ENCODE measurements around the gene LRRIQ4.
A peak's percentile ranks its signal among the peaks of the same experiment; 100 is the strongest.

LRRIQ4 gene

DNA sequence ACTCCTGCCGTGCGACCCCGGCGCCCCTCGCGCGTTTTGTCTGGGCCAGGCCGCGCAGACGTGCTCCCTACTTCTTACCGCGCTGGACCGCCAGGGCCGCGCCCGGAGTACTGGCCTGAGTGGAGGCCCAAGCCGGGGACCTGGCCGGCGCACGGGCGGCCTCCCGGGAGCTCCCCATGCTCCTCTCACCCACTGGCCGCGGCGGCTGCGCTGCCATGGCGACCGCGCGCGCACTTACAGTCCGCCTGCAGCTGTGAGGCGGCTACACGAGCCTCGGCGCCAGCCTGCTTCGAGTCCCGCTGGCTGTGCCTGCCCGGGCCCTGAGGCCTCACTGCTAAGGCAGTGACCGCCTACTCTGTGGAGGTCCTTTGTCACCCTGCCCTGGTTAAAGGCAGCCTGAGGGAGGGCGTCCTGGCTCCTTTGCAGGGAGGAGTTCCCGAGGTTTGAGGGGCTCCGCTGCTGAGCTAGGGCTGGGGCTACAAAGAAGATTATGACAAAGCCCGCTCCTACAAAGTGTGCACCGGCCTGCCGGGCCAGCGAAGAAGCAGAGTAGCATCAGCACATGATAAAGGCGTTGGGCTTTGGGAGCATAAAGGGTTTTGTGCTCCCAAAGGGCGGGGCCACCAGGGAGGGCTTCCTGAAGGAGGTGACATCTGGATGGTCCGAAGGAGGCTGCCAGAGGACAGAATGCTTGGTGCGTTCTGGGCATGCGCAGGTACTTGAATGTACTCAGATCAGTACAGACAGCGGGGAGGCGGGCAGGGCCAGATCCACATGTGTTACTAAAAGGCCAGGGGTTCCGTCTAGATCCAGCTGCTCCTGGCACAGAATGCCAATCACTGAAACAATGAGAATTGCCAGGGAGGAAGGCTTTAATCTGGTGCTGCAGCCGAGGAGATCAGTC is at the start of gene LRRIQ4, which contains the start of gene LRRC34:
LRRIQ4 (plus strand) TSS at position 539 of the 904 bp plus-strand sequence. CDS start 9,052 bp downstream, outside the sequence.
LRRC34 (minus strand) TSS at position 573 of the 904 bp plus-strand sequence; CDS start at position 217, 356 bp downstream.
- DNase-seq: peak; percentile 57

DNA sequence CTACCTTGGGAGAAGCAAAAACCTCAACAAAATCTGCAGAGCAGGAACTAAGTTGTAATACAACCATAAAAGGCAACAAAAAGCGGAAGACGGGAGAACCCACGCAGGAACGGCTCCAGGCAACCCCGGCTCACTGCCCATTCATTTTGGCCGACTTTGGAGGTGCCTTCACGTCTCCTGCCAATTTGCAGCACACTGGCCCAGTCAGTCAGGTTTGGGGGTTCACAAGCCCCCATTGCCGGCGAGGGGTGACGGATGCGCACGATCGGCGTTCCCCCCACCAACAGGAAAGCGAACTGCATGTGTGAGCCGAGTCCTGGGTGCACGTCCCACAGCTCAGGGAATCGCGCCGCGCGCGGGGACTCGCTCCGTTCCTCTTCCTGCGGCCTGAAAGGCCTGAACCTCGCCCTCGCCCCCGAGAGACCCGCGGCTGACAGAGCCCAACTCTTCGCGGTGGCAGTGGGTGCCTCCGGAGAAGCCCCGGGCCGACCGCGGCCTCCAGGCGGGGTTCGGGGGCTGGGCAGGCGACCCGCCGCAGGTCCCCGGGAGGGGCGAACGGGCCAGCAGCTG is 48.3 kb upstream of the LRRIQ4 start:
- DNase-seq: peak; percentile 62

DNA sequence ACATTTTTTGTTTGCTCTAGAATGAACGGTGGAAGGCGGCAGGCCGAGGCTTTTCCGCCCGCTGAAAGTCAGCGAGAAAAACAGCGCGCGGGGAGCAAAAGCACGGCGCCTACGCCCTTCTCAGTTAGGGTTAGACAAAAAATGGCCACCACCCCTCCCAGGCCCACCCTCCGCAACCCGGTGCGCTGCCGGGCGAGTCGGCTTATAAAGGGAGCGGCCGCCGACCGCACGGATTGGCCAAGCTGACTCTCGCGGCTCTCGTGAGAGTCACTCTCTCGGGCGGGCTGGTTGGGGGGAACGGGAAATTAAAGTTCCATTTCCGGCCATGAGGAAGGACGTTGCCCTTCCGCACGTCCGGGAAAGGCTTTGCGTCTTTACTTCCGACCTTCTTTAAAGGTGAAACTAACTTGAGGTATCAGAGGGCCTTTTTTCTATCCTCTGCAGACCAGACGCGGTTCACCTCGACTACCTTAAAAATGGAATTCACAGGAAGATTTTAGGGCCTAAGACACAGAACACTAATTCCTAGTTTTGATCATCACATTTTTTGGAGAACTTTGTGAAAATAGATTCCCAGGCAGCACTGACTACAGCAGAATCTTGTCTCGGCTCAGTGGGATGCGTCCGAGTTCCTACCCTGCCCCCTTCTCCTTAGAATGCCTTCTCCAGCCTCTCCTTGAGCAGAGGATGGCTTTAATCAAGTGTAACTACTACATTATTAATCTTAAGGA is 47.6 kb upstream of the LRRIQ4 start, which contains the start of gene TERC:
TERC (minus strand) TSS at position 179 of the 731 bp plus-strand sequence.
- peak; percentile 94 for DNase-seq

DNA sequence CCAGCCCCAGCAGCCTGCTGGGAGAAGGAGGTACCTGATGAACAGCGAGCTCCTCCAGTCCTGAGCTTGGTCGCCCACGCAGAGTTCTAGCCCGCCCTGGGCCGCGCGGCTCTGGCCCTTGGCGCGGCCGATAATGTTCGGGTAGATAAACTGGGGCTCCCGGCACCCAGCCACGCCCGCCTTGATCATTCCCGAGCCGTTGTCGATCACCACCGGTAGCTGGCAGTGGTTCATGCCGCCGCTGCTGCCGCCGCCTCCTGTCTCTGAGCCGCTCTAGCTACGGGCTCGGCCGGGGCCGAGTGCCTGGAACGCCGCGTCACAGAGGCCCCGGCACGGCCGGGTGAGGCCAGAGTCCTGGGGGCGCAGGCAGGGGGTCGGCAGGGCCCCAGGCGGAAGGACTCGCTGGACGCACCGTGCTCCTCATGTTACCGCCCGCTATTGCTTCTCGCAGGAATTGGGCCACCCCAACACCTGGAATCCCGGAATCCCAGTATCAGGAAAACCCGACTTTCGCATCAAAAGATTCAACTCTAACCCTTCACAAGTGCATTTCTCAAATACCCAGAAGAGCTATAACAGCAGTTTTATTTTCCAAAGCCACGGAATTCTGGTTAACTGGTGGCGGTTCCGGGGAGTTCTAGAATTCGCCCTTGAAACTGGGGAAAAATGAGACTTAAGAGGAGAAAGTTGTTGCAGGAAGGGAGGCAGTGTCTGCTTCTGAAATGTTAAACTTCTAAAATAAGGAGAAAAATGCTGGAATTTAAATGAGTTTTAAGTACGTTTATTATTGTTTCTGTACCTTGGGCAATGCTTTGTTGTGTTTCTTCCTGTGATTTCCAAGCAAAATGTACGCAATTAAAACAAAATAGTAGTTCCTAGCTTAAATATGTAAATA is 43.1 kb upstream of the LRRIQ4 start, which contains the start of gene ACTRT3:
ACTRT3 (minus strand) TSS at position 275 of the 895 bp plus-strand sequence; CDS start at position 234, 41 bp downstream.
- DNase-seq: peak; percentile 68

DNA sequence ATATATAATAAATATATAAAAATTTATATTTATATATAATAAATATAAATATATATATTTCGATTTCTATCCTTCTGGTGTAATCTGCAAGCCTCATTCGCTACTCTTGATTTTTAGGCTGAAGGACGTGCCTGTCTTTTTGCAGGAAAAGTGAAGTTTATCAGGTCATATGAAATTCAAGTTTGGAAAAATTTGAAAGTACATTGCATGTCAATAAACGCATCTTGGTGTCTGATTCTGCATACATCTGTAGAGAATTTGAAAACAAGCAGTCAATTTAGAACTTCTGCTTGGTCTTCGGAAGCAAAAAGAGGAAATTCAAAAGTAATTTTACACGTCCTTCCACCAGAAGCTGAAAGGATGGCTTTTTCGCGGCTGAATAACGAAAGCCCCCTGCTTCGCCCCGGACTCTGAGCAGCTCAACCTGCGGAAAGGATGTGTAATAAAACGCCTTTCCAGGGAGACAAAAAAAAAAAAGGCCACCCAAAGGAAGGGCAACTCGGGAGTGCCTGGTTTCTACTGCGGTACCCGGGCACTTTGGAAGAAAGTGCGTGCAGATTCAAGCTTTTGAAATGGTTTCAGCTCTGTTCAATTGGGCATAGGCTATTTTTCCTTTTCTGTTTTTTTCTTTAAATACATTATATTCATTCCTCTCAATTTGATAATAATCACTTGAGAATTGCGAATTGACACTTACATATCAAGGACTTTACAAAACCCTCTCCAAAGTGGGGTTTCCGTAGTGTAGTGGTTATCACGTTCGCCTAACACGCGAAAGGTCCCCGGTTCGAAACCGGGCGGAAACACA is 41.0 kb upstream of the LRRIQ4 start:
- peak; percentile 96 for DNase-seq

DNA sequence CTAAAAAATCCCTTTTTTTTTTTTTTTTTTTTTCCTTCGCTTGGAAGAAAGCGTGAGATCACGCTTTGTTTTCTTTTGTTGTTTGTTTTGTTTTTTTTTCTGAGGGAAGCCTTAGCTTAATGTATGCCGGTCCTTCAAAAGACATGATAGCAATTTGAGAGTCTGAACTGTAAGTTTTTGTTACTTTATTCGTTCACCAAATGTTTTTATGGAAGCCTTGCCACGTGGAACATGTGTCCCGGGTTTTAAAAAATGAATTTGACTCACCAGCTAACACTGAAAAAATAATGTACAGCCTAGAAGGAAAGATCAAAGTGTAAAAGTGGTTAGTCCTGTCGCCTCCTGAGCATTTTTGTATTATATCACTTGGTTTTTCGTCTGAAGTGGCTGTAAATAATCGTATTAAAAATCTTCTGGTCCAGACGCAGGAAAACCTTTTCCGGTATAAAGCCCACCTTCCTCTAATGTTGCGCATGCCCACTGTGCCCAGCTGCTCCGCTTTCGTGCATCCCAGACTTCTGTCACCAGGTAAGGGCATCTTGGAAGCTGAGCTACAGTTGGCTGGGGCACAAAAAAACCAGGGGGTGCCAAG is 40.3 kb upstream of the LRRIQ4 start:
- DNase-seq: peak; percentile 96

DNA sequence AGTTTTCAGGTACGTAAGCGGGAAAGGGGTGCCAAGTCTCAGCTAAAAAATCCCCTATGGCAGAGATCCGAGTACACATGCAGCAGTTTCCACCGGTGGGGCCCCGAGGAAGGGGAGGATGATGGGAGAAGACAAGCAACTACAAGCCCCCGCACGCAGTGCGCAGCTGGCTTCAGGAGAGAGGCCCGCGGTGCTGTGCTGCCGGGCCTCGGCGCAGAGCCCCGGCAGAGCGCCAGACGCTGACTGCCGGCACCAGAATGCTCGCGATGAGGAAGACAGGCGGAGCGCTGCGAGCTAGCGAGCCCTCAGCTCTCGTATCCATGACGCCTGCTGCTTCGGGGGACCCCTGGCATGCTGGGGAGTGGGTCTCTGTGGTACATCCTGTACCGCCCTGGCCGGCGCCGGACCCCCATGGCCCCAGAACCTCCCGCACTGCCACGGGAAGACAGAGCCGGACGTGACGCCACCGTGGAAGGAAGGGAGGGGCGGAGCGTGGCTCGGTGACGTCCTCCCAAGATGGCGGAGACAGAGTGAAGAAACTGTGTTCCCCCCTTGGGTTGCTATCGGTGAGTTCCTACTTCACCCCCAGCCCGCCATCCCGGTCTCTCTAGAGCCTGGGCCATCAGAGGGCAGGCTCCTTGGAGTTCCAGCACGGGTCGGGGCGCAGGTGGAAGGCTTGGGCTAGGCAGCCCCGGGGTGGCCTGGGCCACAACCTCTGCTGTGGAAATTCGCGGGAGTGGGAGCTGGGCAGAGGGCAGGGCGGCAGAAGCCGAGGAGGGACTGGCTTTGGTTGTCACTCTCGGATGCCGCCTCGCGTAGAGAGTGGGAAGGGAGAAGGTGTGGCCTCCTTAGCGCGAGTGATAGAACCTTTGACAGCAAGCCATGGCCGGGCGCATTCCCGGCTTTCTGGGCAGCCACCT is 39.5 kb upstream of the LRRIQ4 start, which contains the start of gene MYNN:
MYNN (plus strand) TSS at position 500 of the 920 bp plus-strand sequence. CDS start 900 bp downstream, outside the sequence.
- peak; percentile 79 for DNase-seq

DNA sequence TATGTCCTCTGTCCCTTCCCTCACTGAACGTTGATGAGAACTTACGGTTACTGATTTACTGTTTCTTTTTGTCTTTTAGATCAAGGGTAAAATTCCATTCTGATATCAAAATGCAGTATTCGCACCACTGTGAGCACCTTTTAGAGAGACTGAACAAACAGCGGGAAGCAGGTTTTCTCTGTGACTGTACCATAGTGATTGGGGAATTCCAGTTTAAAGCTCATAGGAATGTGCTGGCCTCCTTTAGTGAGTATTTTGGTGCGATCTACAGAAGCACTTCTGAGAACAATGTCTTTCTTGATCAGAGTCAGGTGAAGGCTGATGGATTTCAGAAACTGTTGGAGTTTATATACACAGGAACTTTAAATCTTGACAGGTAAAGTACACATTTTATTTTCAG is 38.5 kb upstream of the LRRIQ4 start:
- DNase-seq: no peak

DNA sequence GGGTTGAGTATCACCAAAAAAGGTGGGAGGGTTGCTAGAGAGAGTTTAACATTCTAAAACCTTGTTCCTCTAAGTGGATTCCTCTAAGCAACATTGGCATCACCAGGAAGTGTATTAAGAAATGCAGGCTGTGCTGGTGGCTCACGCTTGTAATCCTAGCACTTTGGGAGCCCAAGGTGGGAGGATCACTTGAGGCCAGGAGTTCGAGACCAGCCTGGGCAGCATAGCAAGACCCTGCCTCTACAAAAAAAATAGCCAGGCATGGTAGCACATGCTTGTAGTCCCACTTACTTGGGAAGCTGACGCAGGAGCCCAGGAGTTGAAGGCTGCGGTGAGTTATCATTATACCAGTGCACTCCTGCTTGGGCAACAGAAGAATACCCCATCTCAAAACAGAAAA is 34.8 kb upstream of the LRRIQ4 start:
- no peak for DNase-seq

DNA sequence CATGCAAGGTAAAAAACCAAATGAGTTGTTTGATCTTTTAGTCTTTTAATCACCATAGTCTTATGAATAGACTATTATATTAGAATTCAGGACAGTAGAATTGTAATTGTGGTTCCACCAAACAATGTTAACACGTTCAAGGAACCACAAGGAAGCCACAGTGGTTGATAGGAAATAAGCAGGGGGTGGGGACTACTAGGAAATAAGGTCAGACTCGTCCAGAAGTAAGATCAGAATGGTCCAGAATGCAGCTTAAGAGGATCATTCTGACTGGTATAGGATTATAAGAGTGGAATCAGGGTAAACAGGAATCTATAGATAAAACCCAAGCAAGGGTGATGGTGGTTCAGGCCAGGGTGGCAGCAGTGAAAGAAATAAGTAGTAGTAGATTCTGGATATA is 31.9 kb upstream of the LRRIQ4 start:
- DNase-seq: no peak

DNA sequence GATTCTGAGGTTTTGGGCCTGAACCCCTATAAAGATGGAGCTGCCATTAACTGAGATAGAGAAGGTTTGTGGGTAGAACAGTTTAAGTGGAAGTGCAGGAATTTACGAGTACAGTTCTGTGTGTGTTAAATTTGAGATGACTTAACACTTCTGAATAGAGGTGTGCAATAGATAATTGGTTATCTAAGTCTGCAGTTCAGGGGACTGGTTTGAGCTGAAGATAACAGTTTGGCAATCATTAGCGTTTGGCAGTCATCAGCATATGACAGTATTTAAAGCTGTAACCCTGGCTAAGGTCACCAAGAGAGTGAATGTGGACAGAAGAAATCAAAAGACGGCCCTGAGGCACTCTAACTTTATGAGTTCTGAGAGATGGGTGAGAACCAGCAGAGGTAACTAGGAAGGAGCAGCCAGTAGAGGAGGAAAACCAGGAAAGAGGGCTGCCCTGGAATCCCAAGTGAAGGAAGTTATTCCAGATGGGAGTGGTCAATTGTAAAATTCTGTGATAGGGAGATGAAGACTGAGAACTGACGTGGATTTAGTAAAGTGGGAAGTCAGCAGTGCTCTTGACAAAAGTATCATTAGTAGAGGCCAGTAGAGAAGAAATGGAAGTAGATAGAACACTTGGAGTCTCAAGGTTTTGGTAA is 31.3 kb upstream of the LRRIQ4 start:
- no peak for DNase-seq

DNA sequence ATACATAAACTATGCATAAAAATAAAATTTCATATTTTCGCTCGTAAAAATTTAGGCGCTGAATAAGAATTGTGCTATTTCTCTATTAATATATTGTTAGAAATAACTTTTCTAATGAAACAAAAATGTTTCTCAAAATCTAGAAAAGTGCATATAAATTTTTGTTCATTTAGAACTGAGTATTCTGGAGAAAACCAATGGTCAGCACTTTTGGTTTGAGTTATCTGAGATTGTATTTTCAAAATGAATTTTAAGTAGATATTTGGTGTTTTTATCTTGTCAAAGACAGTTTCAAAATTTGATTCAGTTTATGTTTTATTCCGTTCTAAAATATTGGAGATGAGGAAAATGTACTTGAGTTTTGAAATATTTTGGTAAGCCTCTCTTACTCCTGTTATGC is 25.6 kb upstream of the LRRIQ4 start:
- DNase-seq: no peak

DNA sequence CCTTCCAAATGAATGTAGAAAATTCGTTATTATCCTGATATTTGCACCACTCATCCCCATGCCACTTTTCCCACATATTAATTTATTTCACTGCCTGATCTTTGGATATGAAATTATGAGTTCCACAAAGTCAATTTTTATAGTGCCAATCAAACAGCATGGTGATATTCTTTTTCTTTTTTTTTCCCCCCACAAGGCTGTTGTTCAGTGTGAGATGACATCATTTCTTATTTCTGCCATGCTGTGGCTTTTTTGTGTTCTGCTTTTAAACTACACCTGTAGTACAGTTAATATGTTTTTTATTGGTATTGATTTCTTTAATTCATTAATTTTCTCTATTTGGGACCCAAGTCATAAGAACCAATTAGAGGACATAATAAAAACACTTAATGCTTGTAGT is 24.9 kb upstream of the LRRIQ4 start:
- DNase-seq: no peak

DNA sequence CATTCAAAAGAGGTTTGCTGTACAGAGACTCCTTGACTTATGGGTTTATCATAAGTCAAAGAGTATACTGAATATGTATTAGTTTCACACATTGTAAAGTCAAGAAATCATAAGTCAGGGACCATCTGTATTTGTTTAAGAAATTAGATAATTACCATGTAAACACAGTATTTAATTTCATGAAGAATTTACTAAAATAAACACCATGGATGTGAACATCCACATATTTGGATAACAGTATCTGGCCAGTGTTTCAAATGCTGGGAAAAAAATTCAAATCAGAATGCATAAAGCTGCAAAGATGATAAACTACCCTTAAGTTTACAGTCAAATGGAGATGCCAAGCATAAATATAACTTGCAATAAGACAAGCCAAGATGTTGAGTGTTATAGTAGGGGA is 22.5 kb upstream of the LRRIQ4 start:
- no peak for DNase-seq

DNA sequence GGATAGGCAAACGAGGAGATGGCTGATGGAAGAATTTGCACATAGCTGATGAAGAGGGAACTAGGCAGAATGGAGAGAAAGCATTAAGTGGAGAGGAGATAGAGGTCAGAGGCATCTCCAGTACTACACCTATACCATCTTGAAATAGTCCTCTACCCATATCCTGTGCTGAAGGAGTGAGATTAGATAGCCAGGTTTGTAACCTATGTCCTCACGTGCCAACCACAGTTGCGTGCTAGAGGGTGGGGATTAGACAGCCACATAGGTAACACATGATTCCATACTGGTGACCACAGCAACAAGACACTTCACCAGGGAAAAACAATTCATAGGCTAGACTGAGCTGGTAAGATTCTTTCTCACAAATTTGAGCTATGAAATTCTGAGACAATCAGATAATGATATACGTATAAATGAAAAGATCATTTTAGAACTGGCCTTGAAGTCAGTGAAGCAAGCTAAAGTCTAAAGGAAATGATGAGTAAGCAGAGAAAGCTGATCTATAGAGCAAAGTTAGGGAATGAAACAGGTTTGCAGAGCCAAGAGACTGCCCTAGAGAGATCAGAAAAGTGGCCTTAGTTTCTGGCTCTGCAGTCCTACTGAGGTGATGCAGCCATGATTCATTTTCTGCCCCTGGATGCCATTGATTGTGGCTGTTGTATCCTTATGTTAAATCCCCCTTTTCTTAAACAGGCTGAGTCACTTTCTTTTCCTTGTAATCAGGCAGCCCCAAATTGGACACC is 21.8 kb upstream of the LRRIQ4 start:
- no peak for DNase-seq

DNA sequence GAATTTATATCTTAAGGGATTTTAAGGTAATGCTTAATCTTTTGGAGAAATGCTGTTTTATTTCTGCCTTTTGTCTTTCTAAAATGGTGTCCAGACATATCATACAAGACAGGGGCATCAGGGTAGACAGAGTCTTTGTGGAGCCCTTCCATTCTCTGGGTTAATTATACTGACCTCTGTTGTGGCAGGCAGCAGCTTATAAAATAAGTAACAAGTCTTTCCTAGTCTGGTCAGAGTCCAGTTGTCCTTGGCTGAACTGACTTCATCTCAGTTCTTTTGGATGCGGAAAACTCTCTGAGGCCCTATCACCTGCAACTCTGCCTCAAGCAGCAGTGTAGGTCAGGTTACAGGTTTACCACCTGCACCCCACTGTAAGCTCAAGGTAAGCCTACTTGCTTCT is 20.3 kb upstream of the LRRIQ4 start:
- DNase-seq: no peak

DNA sequence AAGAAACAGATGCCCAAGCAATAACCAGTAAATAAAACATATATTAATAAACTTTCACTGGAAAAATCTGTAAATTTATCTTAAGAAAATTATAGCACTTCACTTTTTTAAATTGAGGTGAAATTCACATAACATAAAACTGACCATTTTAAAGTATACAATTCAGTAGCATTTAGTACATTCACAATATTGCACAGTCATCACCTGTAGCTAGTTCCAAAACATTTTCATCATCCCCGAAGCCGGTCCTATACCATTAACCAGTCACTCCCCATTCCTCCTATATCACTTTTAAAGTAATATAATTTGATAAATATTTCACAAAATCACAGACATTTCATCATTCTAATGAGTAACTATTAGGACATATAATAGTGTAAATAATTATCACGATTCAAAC is 8.0 kb upstream of the LRRIQ4 start:
- DNase-seq: no peak

DNA sequence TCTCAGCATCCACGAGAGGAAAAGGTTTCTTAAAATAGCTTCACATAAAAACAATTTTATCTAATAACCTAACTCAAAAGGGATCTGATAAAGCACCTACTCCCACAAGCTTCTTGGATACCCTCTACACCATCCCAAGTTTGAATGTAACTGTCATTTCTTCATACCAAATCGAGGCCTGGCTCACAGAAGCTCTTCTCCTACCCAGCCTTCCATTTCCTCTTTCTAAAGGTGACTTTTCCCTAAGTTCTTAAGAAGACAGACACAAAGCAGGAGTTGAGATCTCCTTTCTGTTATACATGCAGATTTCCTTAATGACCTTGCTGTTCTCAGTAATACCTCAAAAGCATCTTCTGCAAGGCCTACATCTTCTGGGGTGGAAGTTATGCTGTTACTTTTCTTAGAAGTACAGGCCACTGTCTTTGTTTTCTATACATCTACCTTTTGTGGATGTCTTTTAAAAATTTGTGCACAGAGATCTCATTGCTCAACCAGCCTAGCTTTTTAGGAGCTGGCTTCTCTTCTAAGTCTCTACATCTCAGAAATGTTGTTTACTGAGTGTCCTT is 3.4 kb upstream of the LRRIQ4 start:
- DNase-seq: no peak

All from NCI-H2227 treated with DMSO at 0.1 percent for 48 hours (cell line).